GM12892 (cell line): ENCODE measurements around the gene MRPL33.

Source experiments
- POLR2A ChIP-seq: IDR thresholded peaks from 2 replicates; pipeline ENCODE4 v1.6.1; 2011; ENCODE audit warnings: low read depth, low read length, control low read depth
- POLR2AphosphoS5 ChIP-seq: IDR thresholded peaks from 2 replicates; pipeline ENCODE4 v1.6.1; 2011; ENCODE audit warnings: low read depth, low read length, control low read depth
- TAF1 ChIP-seq: IDR thresholded peaks from 2 replicates; pipeline ENCODE4 v1.6.1; 2011; ENCODE audit warnings: low read depth, mild to moderate bottlenecking, control low read depth, low read length, borderline replicate concordance

DNA sequence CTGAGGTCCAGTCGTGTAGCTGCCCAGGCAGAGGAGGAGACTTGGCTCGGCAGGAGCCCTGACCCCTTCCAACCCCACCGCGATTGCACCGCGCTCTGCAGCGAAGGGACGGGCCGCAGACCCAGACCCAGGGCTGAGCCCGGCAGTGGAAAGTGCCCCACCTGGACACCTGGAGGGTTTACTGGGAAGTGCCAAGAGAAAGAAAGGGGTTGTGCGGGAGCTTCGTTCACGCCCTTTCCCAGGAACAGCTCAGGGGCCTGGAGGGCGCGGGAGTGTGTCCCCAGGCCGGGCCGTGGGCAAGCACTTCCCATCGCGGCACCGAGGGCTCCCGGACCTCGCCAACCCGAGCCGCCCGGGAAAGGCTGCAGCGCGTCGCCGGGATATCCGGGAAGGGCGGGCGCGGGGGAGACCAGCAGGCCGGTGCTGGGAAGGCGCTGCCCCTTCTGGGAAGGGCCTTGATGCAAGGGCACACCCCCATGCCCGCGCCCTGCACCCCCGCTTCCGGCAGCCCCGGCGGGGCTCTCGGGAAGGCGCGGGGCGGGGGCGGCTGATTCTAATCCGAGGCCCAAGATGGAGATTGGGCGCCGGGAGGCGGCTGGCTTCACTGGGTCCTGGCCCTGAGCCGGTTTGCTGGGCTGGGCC, 36.1 kb upstream of the MRPL33 start:
- TF ChIP-seq POLR2A (no peak), POLR2AphosphoS5 (no peak), TAF1 (no peak)
